H9 (cell line): ENCODE measurements around the gene ABCF1. TPM values are rescaled to one million over a fixed set of nuclear protein-coding genes. Genes with fewer than 3 reads are reported as not detected.

Experiments used
- DNase-seq: peaks from one replicate; pipeline ENCODE4 v3.0.0-alpha.2; 2017
- H2AFZ ChIP-seq: one replicate; pipeline ENCODE4 v1.6.1; 2013; ENCODE audit warnings: mild to moderate bottlenecking, low read length, control low read depth, moderate library complexity
- H2AK5ac ChIP-seq: 2 replicates; pipeline ENCODE4 v1.6.1; 2013; ENCODE audit warnings: low read length, control low read depth, mixed read lengths; ENCODE audit not compliant: insufficient read length
- H2BK120ac ChIP-seq: one replicate; pipeline ENCODE4 v1.6.1; 2013; ENCODE audit warnings: low read depth, mild to moderate bottlenecking, low read length, control low read depth, inconsistent platforms; ENCODE audit not compliant: poor library complexity, severe bottlenecking
- H2BK12ac ChIP-seq: 2 replicates; pipeline ENCODE4 v1.6.1; 2013; ENCODE audit warnings: low read length, control low read depth, mixed read lengths, low read depth; ENCODE audit not compliant: insufficient read length
- H2BK15ac ChIP-seq: 2 replicates; pipeline ENCODE4 v1.6.1; 2013; ENCODE audit warnings: low read depth, low read length, control low read depth
- H2BK20ac ChIP-seq: one replicate; pipeline ENCODE4 v1.6.1; 2013; ENCODE audit warnings: low read depth, mild to moderate bottlenecking, low read length, control low read depth, inconsistent platforms; ENCODE audit not compliant: poor library complexity, severe bottlenecking
- H2BK5ac ChIP-seq: 2 replicates; pipeline ENCODE4 v1.6.1; 2013; ENCODE audit warnings: low read length, control low read depth, mixed read lengths; ENCODE audit not compliant: insufficient read length
- H3K14ac ChIP-seq: 2 replicates; pipeline ENCODE4 v1.6.1; 2013; ENCODE audit warnings: low read length, control low read depth; ENCODE audit not compliant: insufficient read depth
- H3K18ac ChIP-seq: 2 replicates; pipeline ENCODE4 v1.6.1; 2013; ENCODE audit warnings: low read depth, mild to moderate bottlenecking, mixed read lengths, low read length, control low read depth; ENCODE audit not compliant: insufficient read length
- H3K23ac ChIP-seq: 2 replicates; pipeline ENCODE4 v1.6.1; 2013; ENCODE audit warnings: low read length, control low read depth, mixed read lengths, low read depth; ENCODE audit not compliant: insufficient read length
- H3K23me2 ChIP-seq: 2 replicates; pipeline ENCODE4 v1.6.1; 2013; ENCODE audit warnings: low read depth, mild to moderate bottlenecking, mixed read lengths, low read length, control low read depth; ENCODE audit not compliant: insufficient read length, poor library complexity, severe bottlenecking
- H3K27ac ChIP-seq: 2 replicates; pipeline ENCODE4 v1.5.1; 2013; ENCODE audit warnings: low read length, control low read depth, mixed read lengths, low read depth; ENCODE audit not compliant: insufficient read length
- H3K27me3 ChIP-seq: 2 replicates; pipeline ENCODE4 v1.6.1; 2013; ENCODE audit warnings: low read length, control low read depth, inconsistent platforms; ENCODE audit not compliant: insufficient read depth
- H3K4ac ChIP-seq: 2 replicates; pipeline ENCODE4 v1.6.1; 2013; ENCODE audit warnings: low read depth, mild to moderate bottlenecking, control low read depth, inconsistent platforms, low read length, moderate library complexity
- H3K4me1 ChIP-seq: 2 replicates; pipeline ENCODE4 v1.6.1; 2013; ENCODE audit warnings: low read length, control low read depth, inconsistent platforms; ENCODE audit not compliant: insufficient read depth
- H3K4me2 ChIP-seq: 2 replicates; pipeline ENCODE4 v1.6.1; 2013; ENCODE audit warnings: low read length, control low read depth, mixed read lengths; ENCODE audit not compliant: insufficient read length, insufficient read depth
- H3K56ac ChIP-seq: 2 replicates; pipeline ENCODE4 v1.6.1; 2013; ENCODE audit warnings: low read depth, mild to moderate bottlenecking, mixed read lengths, low read length, control low read depth; ENCODE audit not compliant: insufficient read length
- H3K79me1 ChIP-seq: 2 replicates; pipeline ENCODE4 v1.6.1; 2013; ENCODE audit warnings: low read depth, mild to moderate bottlenecking, moderate library complexity, low read length, control low read depth, inconsistent platforms; ENCODE audit not compliant: insufficient read depth, poor library complexity, severe bottlenecking
- H3K79me2 ChIP-seq: 2 replicates; pipeline ENCODE4 v1.6.1; 2013; ENCODE audit warnings: low read length, control low read depth, inconsistent platforms; ENCODE audit not compliant: insufficient read depth
- H3K9ac ChIP-seq: 2 replicates; pipeline ENCODE4 v1.6.1; 2013; ENCODE audit warnings: low read length, control low read depth, mixed read lengths; ENCODE audit not compliant: insufficient read length; ENCODE audit errors: extremely low read depth
- H3K9me3 ChIP-seq: one replicate; pipeline ENCODE4 v1.6.1; 2013; ENCODE audit warnings: low read depth, low read length, inconsistent platforms; ENCODE audit not compliant: control insufficient read depth
- H3T11ph ChIP-seq: one replicate; pipeline ENCODE4 v1.6.1; 2013; ENCODE audit warnings: mild to moderate bottlenecking, low read length, control low read depth, inconsistent platforms
- H4K20me1 ChIP-seq: one replicate; pipeline ENCODE4 v1.6.1; 2013; ENCODE audit not compliant: control insufficient read depth, insufficient read length, insufficient read depth
- H4K5ac ChIP-seq: 2 replicates; pipeline ENCODE4 v1.6.1; 2013; ENCODE audit warnings: low read depth, mild to moderate bottlenecking, mixed read lengths, low read length, control low read depth; ENCODE audit not compliant: insufficient read length
- H4K8ac ChIP-seq: replicated peaks from 2 replicates; pipeline ENCODE4 v1.6.1; 2013; ENCODE audit warnings: low read length, control low read depth, mixed read lengths, low read depth; ENCODE audit not compliant: insufficient read length
- H4K91ac ChIP-seq: 2 replicates; pipeline ENCODE4 v1.6.1; 2013; ENCODE audit warnings: low read depth, mild to moderate bottlenecking, moderate library complexity, mixed read lengths, low read length, control low read depth; ENCODE audit not compliant: insufficient read length
- H3K27ac Mint-ChIP-seq, 3 experiments: 2 replicates in 2 of 3; 3 replicates in 1 of 3; pipeline ENCODE4 v1.8.0; 2020 to 2021; ENCODE audit warnings: mixed read lengths in 3 of 3, mild to moderate bottlenecking in 1 of 3, moderate library complexity in 1 of 3
- H3K27me3 Mint-ChIP-seq: 2 replicates; pipeline ENCODE4 v1.8.0; 2021; ENCODE audit warnings: low read depth, mild to moderate bottlenecking, moderate library complexity, mixed read lengths
- H3K36me3 Mint-ChIP-seq, 3 experiments: 2 replicates in 2 of 3; 3 replicates in 1 of 3; pipeline ENCODE4 v1.8.0; 2020 to 2021; ENCODE audit warnings: low read depth in 3 of 3, mixed read lengths in 3 of 3; ENCODE audit not compliant: insufficient read depth in 1 of 3
- H3K4me1 Mint-ChIP-seq, 2 experiments: 2 replicates each; pipeline ENCODE4 v1.8.0; 2020; ENCODE audit warnings: mixed read lengths in 2 of 2
- H3K4me3 Mint-ChIP-seq, 2 experiments: 2 replicates in 1 of 2; 3 replicates in 1 of 2; pipeline ENCODE4 v1.8.0; 2020 to 2021; ENCODE audit warnings: mild to moderate bottlenecking in 2 of 2, mixed read lengths in 2 of 2, moderate library complexity in 1 of 2
- H3K9me3 Mint-ChIP-seq, 2 experiments: 2 replicates in 1 of 2; 3 replicates in 1 of 2; pipeline ENCODE4 v1.8.0; 2020; ENCODE audit warnings: mild to moderate bottlenecking in 2 of 2, mixed read lengths in 2 of 2, moderate library complexity in 1 of 2
- total RNA-seq: library from RNA; stranded (reverse); gene quantifications from 2 replicates; pipeline ENCODE4 v1.2.1, GENCODE V29; 2021
- TF ChIP-seq, protein P1 (sequence below): fragments of 200-600 bp; sonication (generic); conservative IDR thresholded peaks from 3 replicates; pipeline ENCODE4 v1.8.0; 2021; ENCODE audit warnings: antibody characterized with exemption, mild to moderate bottlenecking

ABCF1 gene
- total RNA-seq, 1 experiment from 2014 or later: 118 TPM

DNA sequence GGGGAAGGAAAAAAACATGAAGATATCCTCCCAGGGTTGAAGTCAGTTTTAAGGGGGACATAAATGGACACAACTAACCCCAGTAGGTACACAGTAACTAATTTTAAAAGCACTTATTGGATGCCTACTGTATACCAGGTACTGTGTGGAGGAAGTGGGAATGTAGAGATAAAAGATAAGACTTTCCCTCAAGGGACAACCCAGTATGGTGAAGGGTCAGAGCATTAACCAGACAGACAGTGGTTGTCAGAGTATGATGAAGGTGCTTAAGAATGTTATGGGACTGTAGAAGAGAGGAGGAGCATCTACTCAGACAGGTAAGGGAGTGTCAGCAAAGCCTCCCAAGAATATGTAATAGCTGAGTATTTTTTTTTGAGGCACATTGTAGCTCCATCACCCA, 906 bp downstream of the ABCF1 start:
- Histone ChIP-seq H3K79me1 (peaks cover 17% of the 10 kb centered on the region), H3K4ac (no peak overlapping the region), H3T11ph (no peak overlapping the region), H4K20me1 (no peaks in the 10 kb centered on the region), H3K4me2 (peak overlapping the region; percentile 84), H4K5ac (no peak overlapping the region), H2AFZ (no peak overlapping the region), H3K27me3 (no peaks in the 10 kb centered on the region), H3K14ac (no peak overlapping the region), H2BK12ac (no peak overlapping the region), H3K56ac (no peak overlapping the region), H3K27ac (no peak overlapping the region), H3K9ac (peak overlapping the region; percentile 98), H2BK120ac (no peak overlapping the region), H2BK20ac (no peak overlapping the region), H2BK15ac (no peak overlapping the region), H3K23ac (no peak overlapping the region), H3K4me1 (no peaks in the 10 kb centered on the region), H3K79me2 (peaks cover 28% of the 10 kb centered on the region; the same call in 1 of the 2 replicates), H4K91ac (no peak overlapping the region), H3K9me3 (no peaks in the 10 kb centered on the region), H3K18ac (no peak overlapping the region), H2BK5ac (no peak overlapping the region), H3K23me2 (peaks cover 6% of the 10 kb centered on the region), H4K8ac (no peak overlapping the region), H2AK5ac (no peak overlapping the region)
- Mint-ChIP-seq H3K9me3 (no peaks in the 10 kb centered on the region; a peak in 1 of 5 replicates), H3K4me1 (peaks cover 26 to 28% of the 10 kb centered on the region in 2 experiments), H3K4me3 (peak overlapping the region; percentile 99), H3K27me3 (peaks cover 10% of the 10 kb centered on the region), H3K27ac (no peak overlapping the region; a peak in 1 of 7 replicates), H3K36me3 (peaks cover 8 to 16% (median 13%) of the 10 kb centered on the region in 3 experiments)
- no peak for DNase-seq
- TF ChIP-seq, protein P1, sequence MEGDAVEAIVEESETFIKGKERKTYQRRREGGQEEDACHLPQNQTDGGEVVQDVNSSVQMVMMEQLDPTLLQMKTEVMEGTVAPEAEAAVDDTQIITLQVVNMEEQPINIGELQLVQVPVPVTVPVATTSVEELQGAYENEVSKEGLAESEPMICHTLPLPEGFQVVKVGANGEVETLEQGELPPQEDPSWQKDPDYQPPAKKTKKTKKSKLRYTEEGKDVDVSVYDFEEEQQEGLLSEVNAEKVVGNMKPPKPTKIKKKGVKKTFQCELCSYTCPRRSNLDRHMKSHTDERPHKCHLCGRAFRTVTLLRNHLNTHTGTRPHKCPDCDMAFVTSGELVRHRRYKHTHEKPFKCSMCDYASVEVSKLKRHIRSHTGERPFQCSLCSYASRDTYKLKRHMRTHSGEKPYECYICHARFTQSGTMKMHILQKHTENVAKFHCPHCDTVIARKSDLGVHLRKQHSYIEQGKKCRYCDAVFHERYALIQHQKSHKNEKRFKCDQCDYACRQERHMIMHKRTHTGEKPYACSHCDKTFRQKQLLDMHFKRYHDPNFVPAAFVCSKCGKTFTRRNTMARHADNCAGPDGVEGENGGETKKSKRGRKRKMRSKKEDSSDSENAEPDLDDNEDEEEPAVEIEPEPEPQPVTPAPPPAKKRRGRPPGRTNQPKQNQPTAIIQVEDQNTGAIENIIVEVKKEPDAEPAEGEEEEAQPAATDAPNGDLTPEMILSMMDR: no peak
